HG03025 (cell line): ENCODE data around the gene PTPN3.
A peak's percentile ranks its signal among the peaks of the same experiment; 100 is the strongest.

Experiments
- ATAC-seq: cut with Tn5 transposase; IDR thresholded peaks from one replicate; pipeline ENCODE4 v1.9.1; 2021; ENCODE audit warnings: mild to moderate bottlenecking, moderate library complexity; ENCODE audit not compliant: unreplicated experiment, low FRiP score

The PTPN3 gene

GRCh38 chr9:109433476-109433875 is 64.6 kb downstream of the PTPN3 start:
- ATAC-seq: no peak

- ATAC-seq: no peak
Observed at GRCh38 chr9:109430231-109430630, 67.9 kb downstream of the PTPN3 start.

- ATAC-seq: no peak
Observed at GRCh38 chr9:109428854-109429253, 69.3 kb downstream of the PTPN3 start.

- no peak for ATAC-seq
Observed at GRCh38 chr9:109427886-109428285, 70.2 kb downstream of the PTPN3 start.

GRCh38 chr9:109426626-109427402 is 71.3 kb downstream of the PTPN3 start:
- ATAC-seq: no peak

- ATAC-seq: no peak
Observed at GRCh38 chr9:109424618-109425017, 73.5 kb downstream of the PTPN3 start.

- ATAC-seq: no peak
Observed at GRCh38 chr9:109423877-109424276, 74.2 kb downstream of the PTPN3 start.

GRCh38 chr9:109422641-109423040 is 75.5 kb downstream of the PTPN3 start:
- peak; percentile 82 for ATAC-seq

GRCh38 chr9:109421026-109421970 is 76.8 kb downstream of the PTPN3 start:
- no peak for ATAC-seq

- ATAC-seq: no peak
Observed at GRCh38 chr9:109419531-109419930, 78.6 kb downstream of the PTPN3 start.

- ATAC-seq: peak; percentile 42
Observed at GRCh38 chr9:109418827-109419226, 79.3 kb downstream of the PTPN3 start.

- no peak for ATAC-seq
Observed at GRCh38 chr9:109417585-109418544, 80.2 kb downstream of the PTPN3 start.

- no peak for ATAC-seq
Observed at GRCh38 chr9:109417054-109417453, 81.1 kb downstream of the PTPN3 start.

- ATAC-seq: peak; percentile 44
Observed at GRCh38 chr9:109416135-109416706, 81.9 kb downstream of the PTPN3 start.

GRCh38 chr9:109414125-109414785 is 83.9 kb downstream of the PTPN3 start:
- no peak for ATAC-seq

GRCh38 chr9:109411798-109412352 is 86.2 kb downstream of the PTPN3 start:
- ATAC-seq: no peak

GRCh38 chr9:109411069-109411761 is 86.9 kb downstream of the PTPN3 start:
- peak; percentile 82 for ATAC-seq

GRCh38 chr9:109409773-109410397 is 88.2 kb downstream of the PTPN3 start:
- no peak for ATAC-seq
